Smooth muscle cell (in vitro differentiated cells): Measurements from ENCODE around the gene REP15. TPM values are rescaled to one million over a fixed set of nuclear protein-coding genes. Genes with fewer than 3 reads are reported as not detected.
"Not testable (repeated sequence)": the region's sequence is repeated elsewhere in the genome, so short reads cannot be mapped to it uniquely, and the experiment has no call there.

ENCODE experiments used
- DNase-seq: peaks from one replicate; lab custom pipeline; 2025; ENCODE audit not compliant: unreplicated experiment; lab: John Stamatoyannopoulos, UW
- H2AFZ ChIP-seq: fragments of 200-600 bp; sonication (generic); 2 replicates; pipeline ENCODE4 v1.6.0; 2016; ENCODE audit warnings: antibody characterized with exemption, low read depth, mild to moderate bottlenecking
- H3F3A ChIP-seq: fragments of 200-600 bp; sonication (generic); 2 replicates; pipeline ENCODE4 v1.6.0; 2017; ENCODE audit warnings: antibody characterized with exemption, low read depth
- H3K27ac ChIP-seq: fragments of 200-600 bp; sonication (generic); 2 replicates; pipeline ENCODE4 v1.5.1; 2016; ENCODE audit warnings: low read depth, mild to moderate bottlenecking
- H3K27me3 ChIP-seq: fragments of 200-600 bp; sonication (generic); 2 replicates; pipeline ENCODE4 v1.6.1; 2016; ENCODE audit warnings: low read depth, mild to moderate bottlenecking
- H3K36me3 ChIP-seq: fragments of 200-600 bp; sonication (generic); 2 replicates; pipeline ENCODE4 v1.5.1; 2016; ENCODE audit warnings: low read depth
- H3K4me1 ChIP-seq: fragments of 200-600 bp; sonication (generic); 2 replicates; pipeline ENCODE4 v1.5.1; 2016; ENCODE audit warnings: low read depth
- H3K4me2 ChIP-seq: fragments of 200-600 bp; sonication (generic); 2 replicates; pipeline ENCODE4 v1.6.0; 2016; ENCODE audit warnings: mild to moderate bottlenecking
- H3K4me3 ChIP-seq: fragments of 200-600 bp; sonication (generic); 2 replicates; pipeline ENCODE4 v1.5.1; 2016; ENCODE audit warnings: mild to moderate bottlenecking
- H3K79me2 ChIP-seq: fragments of 200-600 bp; sonication (generic); 2 replicates; pipeline ENCODE4 v1.6.0; 2016; ENCODE audit warnings: low read depth, mild to moderate bottlenecking
- H3K9ac ChIP-seq: fragments of 200-600 bp; sonication (generic); 2 replicates; pipeline ENCODE4 v1.6.0; 2016; ENCODE audit warnings: low read depth
- H3K9me3 ChIP-seq: fragments of 200-600 bp; sonication (generic); replicated peaks from 2 replicates; pipeline ENCODE4 v1.5.1; 2016; ENCODE audit warnings: low read depth
- H4K20me1 ChIP-seq: fragments of 200-600 bp; sonication (generic); 2 replicates; pipeline ENCODE4 v1.6.0; 2016; ENCODE audit warnings: low read depth
- WGBS: methylation state at CpG from one replicate; pipeline ENCODE4 v1.1.7; 2016; ENCODE audit warnings: low lambda C conversion rate; 5-methylcytosine and 5-hydroxymethylcytosine counted together
- polyA plus RNA-seq: library from polyadenylated mRNA; unstranded; fragments of >200 nt; fragmentation: Nextera tagmentation; extraction: Ambion mirVana; gene quantifications from 2 replicates; pipeline ENCODE4 v1.2.1, GENCODE V29; 2016
- total RNA-seq: library from RNA; depleted of rRNA; stranded (reverse); fragments of >200 nt; gene quantifications from 2 replicates; pipeline ENCODE4 v1.2.3, GENCODE V29; 2014
- TF ChIP-seq, protein P1 (sequence below): fragments of 200-600 bp; sonication (generic); IDR thresholded peaks from 2 replicates; pipeline ENCODE4 v1.5.1; 2017; ENCODE audit warnings: borderline replicate concordance, mild to moderate bottlenecking, antibody characterized with exemption; ENCODE audit not compliant: insufficient read depth, poor library complexity, severe bottlenecking

Gene REP15
- total and polyA plus RNA-seq, 2 experiments from 2014 or later, result 0.47 to 1.7 TPM

DNA sequence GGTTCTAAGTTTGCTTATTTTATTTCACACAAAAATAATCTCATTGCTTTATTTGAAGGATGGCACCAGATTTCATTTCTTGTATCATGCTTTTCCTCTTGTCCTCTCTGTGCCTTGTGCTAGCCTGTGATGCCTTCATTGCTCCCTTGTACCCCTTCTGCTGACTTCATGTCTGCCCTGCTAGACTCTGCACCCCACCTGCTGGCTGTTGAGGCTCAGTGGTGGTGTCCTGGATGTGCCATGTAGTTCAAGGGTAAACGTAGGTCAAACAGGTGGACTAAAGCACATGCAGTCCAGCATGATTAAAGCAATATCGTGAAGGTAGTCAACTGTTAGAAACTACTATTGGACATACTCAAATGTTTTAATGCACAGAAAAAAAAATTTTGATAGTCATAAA lies 36.0 kb downstream of the REP15 start:
- Histone ChIP-seq H3K27me3 (no peaks in the 10 kb centered on the region), H3K4me1 (no peaks in the 10 kb centered on the region), H3K4me3 (no peak overlapping the region), H3K4me2 (no peak overlapping the region), H2AFZ (no peak overlapping the region), H3F3A (no peaks in the 10 kb centered on the region), H3K79me2 (peaks cover 32% of the 10 kb centered on the region), H3K27ac (no peak overlapping the region), H3K9me3 (no peaks in the 10 kb centered on the region), H4K20me1 (peaks cover 3% of the 10 kb centered on the region), H3K9ac (no peak overlapping the region), H3K36me3 (peaks cover 8% of the 10 kb centered on the region)
- DNase-seq, result no peak
- TF ChIP-seq, protein P1, sequence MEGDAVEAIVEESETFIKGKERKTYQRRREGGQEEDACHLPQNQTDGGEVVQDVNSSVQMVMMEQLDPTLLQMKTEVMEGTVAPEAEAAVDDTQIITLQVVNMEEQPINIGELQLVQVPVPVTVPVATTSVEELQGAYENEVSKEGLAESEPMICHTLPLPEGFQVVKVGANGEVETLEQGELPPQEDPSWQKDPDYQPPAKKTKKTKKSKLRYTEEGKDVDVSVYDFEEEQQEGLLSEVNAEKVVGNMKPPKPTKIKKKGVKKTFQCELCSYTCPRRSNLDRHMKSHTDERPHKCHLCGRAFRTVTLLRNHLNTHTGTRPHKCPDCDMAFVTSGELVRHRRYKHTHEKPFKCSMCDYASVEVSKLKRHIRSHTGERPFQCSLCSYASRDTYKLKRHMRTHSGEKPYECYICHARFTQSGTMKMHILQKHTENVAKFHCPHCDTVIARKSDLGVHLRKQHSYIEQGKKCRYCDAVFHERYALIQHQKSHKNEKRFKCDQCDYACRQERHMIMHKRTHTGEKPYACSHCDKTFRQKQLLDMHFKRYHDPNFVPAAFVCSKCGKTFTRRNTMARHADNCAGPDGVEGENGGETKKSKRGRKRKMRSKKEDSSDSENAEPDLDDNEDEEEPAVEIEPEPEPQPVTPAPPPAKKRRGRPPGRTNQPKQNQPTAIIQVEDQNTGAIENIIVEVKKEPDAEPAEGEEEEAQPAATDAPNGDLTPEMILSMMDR, result peak; percentile 9
- WGBS, result 86% methylated on average over 2 of the region's 2 CpGs

DNA sequence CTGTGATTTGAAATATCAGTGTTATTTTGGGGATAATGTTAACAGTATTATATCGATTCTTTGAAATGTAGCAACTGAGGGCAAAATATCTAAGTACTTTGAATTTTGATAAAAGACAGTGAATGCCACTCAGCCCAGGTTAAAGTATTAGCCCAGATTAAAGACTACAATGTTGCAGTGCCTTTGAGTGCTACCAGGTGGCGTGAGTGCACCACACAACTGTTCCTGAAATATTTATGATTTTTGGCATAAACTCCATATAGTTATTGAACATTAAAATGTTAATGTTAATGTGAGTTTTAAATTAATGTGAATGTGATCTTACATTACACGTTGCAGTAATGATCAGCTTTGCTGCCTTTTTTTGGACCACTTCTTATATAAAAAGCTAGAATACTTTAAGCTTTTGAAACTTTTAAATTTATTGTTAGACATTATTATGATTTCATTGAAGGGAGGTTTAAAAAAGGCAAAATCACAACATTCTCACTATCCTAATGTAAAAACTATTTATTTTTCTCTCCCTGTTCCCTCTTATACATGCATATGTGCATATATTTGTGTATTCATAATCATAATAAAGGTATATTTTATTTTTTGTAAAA lies 36.9 kb downstream of the REP15 start:
- Histone ChIP-seq H3K36me3 (peaks cover 12% of the 10 kb centered on the region), H4K20me1 (peaks cover 3% of the 10 kb centered on the region), H3K4me1 (no peaks in the 10 kb centered on the region), H3F3A (no peaks in the 10 kb centered on the region), H3K9me3 (no peaks in the 10 kb centered on the region), H3K27ac (no peak overlapping the region), H3K4me3 (no peak overlapping the region), H3K9ac (no peak overlapping the region), H3K79me2 (peaks cover 30% of the 10 kb centered on the region), H2AFZ (no peak overlapping the region), H3K4me2 (no peak overlapping the region), H3K27me3 (no peaks in the 10 kb centered on the region)
- 59% methylated on average over 3 of the region's 3 CpGs for WGBS
- TF ChIP-seq, protein P1, result peak; percentile 93
- DNase-seq, result no peak

DNA sequence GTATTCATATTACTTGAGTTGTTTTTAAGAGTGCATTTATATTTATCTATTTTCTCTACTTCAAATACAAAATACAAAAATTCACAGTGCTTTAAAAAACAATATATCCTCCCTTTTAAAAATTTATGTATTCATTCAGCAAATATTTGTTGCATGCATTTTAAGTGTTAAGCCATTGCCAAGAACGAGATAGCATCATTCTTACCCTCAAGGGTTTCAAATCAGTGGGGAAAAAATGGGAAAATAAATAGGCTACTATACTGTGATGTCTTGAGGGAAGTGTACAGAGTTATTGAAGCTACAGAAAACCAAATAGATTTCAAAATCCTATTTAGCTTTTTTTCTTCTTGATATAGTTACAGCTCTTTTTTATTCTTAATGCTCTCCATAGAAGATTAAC lies 37.5 kb downstream of the REP15 start:
- H3K36me3 ChIP-seq, result peaks cover 13% of the 10 kb centered on the region
- no peaks in the 10 kb centered on the region for H3F3A ChIP-seq
- no peak for DNase-seq
- H3K27ac ChIP-seq, result no peak overlapping the region
- 78% methylated on average over 1 of the region's 1 CpG for WGBS
- H3K4me2 ChIP-seq, result no peak overlapping the region
- no peak overlapping the region for H2AFZ ChIP-seq
- peaks cover 3% of the 10 kb centered on the region for H4K20me1 ChIP-seq
- no peaks in the 10 kb centered on the region for H3K4me1 ChIP-seq
- H3K79me2 ChIP-seq, result peaks cover 29% of the 10 kb centered on the region
- H3K9ac ChIP-seq, result no peak overlapping the region
- H3K9me3 ChIP-seq, result no peaks in the 10 kb centered on the region
- no peak overlapping the region for H3K4me3 ChIP-seq
- H3K27me3 ChIP-seq, result no peaks in the 10 kb centered on the region
- TF ChIP-seq, protein P1, result no peak

DNA sequence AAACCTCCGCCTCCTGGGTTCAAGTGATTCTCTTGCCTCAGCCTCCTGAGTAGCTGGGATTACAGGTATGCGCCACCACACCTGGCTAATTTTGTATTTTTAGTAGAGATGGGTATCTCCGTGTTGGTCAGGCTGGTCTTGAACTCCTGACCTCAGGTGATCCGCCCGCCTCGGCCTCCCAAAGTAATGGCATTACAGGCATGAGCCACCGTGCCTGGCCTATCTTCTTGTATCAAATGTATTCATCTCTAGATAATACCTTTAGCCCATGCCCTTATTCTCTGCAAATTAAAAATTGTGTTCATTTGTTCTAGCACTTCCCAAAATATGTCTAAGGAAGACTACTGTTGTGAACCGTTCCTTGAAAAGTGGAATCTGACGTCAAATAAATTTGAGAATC lies 38.1 kb downstream of the REP15 start:
- not testable (repeated sequence) for H4K20me1 ChIP-seq, H2AFZ ChIP-seq, H3K4me3 ChIP-seq, DNase-seq, H3K27ac ChIP-seq, H3K9ac ChIP-seq, H3K9me3 ChIP-seq, H3K27me3 ChIP-seq, H3F3A ChIP-seq, H3K4me1 ChIP-seq, H3K4me2 ChIP-seq
- H3K79me2 ChIP-seq, result peaks cover 26% of the 10 kb centered on the region
- 98% methylated on average over 9 of the region's 9 CpGs for WGBS
- H3K36me3 ChIP-seq, result peaks cover 13% of the 10 kb centered on the region
